PC-9 (cell line): ENCODE measurements around the gene PHLDA2.
A peak's percentile ranks its signal among the peaks of the same experiment; 100 is the strongest.

Experiments
- EZH2 ChIP-seq: fragments of 200-600 bp; sonication (generic); IDR thresholded peaks from 2 replicates; pipeline ENCODE4 v1.8.0; 2017; ENCODE audit warnings: antibody characterized with exemption, low read depth
- TF ChIP-seq, protein P1 (sequence below): fragments of 200-600 bp; sonication (generic); conservative IDR thresholded peaks from 2 replicates; pipeline ENCODE4 v1.6.1; 2017; ENCODE audit warnings: mixed run types, antibody characterized with exemption, mild to moderate bottlenecking, moderate library complexity

DNA sequence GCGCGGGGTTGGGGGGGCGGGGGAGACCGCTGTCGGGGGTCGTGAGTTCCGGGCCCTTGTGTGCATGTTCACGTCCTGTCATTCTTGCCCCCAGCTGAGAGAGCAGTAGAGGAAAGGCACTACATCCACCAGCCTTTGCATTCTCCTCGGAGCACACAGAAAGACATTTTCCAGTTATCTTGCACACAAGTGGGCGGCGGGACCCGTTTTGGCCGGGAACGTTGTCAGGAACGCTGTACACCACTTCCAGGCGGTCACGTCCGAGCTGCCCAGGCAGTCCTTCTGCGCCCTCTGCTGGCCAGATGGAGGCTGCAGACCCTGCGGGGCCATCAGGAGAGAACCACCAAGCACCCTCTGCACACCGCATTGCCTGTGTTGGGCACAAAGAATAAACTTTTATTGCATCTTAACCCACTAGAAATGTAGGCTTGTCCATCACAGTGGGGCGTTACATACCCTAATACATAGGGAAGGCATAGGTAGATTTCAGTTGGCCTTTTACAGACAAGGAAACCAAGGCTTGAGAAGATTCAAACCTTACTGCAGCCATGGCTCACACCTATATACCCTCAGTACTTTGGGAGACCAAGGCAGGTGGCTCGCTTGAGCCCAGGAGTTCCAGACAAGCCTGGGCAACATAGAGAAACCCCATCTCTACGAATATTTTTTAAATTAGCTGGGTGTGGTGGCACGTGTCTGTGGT, 40.8 kb downstream of the PHLDA2 start:
- TF ChIP-seq, protein P1, sequence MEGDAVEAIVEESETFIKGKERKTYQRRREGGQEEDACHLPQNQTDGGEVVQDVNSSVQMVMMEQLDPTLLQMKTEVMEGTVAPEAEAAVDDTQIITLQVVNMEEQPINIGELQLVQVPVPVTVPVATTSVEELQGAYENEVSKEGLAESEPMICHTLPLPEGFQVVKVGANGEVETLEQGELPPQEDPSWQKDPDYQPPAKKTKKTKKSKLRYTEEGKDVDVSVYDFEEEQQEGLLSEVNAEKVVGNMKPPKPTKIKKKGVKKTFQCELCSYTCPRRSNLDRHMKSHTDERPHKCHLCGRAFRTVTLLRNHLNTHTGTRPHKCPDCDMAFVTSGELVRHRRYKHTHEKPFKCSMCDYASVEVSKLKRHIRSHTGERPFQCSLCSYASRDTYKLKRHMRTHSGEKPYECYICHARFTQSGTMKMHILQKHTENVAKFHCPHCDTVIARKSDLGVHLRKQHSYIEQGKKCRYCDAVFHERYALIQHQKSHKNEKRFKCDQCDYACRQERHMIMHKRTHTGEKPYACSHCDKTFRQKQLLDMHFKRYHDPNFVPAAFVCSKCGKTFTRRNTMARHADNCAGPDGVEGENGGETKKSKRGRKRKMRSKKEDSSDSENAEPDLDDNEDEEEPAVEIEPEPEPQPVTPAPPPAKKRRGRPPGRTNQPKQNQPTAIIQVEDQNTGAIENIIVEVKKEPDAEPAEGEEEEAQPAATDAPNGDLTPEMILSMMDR, result peak; percentile 85
- no peak for TF ChIP-seq EZH2
